ENCODE data around the gene PNCK.

The PNCK gene

GRCh38 chrX:153626025-153626633 lies 47.5 kb downstream of the PNCK start:
- DNase-seq, result no peak

GRCh38 chrX:153625271-153626024 lies 48.2 kb downstream of the PNCK start:
- DNase-seq, result no peak

GRCh38 chrX:153624196-153625091 lies 49.2 kb downstream of the PNCK start:
- DNase-seq, result no peak

- no peak for DNase-seq
Observed at GRCh38 chrX:153623310-153624029, 50.1 kb downstream of the PNCK start.

GRCh38 chrX:153622661-153623309 lies 50.8 kb downstream of the PNCK start:
- no peak for DNase-seq

- no peak for DNase-seq
Observed at GRCh38 chrX:153621949-153622598, 51.5 kb downstream of the PNCK start.

- no peak for DNase-seq
Observed at GRCh38 chrX:153620576-153620975, 53.0 kb downstream of the PNCK start.

Data from left hindlimb (tissue), 1 donor.